GM19324 (cell line): ENCODE data around the gene GPR132.

Source experiments
- ATAC-seq: cut with Tn5 transposase; IDR thresholded peaks from one replicate; pipeline ENCODE4 v1.9.1; 2021; ENCODE audit warnings: mild to moderate bottlenecking, moderate library complexity; ENCODE audit not compliant: unreplicated experiment, low FRiP score

The GPR132 gene

DNA sequence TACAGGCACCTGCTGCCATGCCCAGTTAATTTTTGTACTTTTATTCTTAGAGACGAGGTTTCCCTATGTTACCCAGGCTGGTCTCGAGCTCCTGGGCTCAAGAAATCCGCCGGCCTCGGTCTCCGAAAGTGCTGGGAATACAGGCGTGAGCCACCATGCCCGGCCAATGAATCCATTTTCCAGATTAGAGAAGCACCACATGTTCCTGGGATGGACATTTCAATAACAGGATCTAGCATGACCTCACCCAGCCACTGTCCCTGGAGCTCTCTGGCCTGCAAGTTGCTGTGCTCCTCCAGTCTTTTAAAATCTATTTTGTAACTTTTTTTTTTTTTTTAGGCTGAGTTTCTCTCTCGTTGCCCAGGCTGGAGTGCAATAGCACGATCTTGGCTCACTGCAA lies 2.2 kb downstream of the GPR132 start:
- ATAC-seq, result no peak

DNA sequence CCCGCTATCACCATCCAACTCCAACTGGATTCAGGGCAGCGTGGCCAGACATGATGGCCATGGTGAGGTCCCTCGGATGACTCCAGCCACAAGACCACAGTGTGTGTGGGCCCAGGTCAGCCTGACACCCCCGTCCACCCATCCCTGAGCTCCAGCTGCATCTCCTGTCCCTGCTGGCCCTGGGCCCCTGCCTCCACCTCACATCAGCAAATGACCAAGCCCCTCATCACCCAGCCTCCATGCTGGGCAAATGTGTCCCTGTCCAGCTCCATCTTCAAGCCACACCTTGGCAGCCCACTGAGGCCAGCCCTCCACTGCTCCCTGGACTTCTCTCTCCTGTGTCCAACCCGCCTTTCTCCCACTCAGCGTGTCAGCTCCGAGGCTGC lies 3.2 kb downstream of the GPR132 start:
- ATAC-seq, result no peak

DNA sequence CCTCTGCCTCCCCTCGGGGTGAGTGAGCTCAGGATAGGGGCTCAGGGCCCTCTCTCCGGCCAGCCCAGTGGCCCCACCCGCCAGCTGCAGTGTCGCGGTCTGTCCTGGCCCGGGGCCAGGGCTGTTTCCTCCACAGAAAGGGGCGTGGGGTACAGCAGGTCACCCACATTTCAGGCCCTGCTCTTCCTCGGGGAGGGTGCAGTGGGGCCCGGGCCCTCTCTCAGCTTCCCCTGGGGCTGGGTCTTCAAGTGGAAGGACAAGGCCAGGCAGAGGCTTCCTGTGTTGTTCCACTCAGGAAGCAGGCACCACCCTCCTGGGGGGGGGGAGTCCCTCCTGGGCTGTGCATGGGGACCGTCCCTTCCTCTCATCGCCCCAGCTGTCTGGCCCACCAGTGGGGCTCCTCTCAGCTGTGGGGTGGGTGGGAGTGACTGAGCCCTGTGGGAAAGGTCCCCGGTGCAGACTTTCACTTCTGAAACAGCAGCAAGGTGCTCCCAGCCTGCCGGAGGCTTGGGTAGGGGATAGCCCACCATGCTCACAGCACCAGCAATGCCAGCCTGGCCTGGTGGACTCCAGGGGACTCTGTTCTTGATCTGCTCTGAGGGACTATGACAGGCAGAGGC lies 3.7 kb downstream of the GPR132 start:
- no peak for ATAC-seq

DNA sequence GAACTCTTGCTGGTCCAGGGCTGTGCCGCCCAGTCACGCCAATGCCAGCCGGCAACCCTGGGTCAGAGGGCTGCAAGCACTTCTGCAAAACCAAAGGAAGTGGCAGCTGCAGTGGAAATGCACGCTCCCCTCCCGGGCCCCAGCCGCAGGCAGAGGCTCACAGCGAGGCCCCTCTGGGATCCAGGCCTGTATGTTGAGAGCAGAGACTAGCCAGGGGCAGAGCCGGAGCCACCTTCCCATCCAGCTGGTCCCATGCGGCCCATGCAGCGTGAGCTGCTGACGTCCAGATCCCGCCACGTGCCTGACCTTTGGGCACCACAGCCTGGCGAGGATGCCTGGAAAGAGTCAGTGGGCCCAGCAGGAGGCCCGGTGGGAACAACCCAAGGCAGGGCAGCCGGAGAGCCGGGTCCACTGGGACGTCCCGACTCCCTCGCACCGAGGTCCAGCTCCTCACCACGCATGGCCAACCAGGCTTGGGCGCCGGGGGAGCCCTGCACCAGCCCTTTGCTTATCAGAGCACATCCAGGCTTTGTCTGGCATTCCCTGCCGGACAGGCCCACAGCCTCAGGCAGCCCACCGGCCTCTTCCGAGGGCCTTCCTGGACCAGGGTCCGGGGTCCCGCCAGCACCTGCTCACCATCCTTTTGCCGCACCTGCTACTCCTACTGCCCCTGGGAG lies 4.3 kb downstream of the GPR132 start:
- ATAC-seq, result no peak

DNA sequence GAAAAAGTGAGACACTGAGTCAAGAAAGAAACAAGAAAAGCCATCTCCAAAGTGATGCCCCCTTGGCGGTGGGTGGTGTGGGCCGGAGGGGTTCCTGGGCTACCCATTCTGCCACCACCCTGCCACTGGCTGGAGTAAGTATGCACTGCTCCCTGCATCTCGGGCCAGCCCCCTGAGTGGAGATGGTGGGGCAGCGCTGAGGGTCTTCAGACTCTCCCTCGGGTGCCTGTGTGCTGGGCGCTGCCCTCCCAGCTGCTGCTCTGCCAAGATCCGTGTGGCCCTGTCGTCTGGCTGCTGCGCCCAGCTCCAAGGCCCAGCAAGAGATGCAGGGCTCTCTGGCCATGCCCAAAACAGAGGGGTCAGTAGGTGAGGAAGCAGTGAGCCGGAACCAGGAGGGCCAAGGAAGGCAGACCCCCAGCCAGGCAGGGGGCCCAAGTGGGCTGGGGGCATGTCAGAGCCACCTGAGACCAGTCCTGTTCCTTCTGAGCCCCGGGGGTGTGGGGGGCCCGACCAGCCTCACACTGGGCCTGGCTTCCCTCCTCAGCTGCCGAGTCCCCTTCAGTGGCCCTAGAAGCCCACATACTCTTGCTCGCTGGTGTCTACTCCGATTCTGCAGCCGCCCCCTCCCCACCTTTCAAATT lies 5.2 kb downstream of the GPR132 start:
- no peak for ATAC-seq

DNA sequence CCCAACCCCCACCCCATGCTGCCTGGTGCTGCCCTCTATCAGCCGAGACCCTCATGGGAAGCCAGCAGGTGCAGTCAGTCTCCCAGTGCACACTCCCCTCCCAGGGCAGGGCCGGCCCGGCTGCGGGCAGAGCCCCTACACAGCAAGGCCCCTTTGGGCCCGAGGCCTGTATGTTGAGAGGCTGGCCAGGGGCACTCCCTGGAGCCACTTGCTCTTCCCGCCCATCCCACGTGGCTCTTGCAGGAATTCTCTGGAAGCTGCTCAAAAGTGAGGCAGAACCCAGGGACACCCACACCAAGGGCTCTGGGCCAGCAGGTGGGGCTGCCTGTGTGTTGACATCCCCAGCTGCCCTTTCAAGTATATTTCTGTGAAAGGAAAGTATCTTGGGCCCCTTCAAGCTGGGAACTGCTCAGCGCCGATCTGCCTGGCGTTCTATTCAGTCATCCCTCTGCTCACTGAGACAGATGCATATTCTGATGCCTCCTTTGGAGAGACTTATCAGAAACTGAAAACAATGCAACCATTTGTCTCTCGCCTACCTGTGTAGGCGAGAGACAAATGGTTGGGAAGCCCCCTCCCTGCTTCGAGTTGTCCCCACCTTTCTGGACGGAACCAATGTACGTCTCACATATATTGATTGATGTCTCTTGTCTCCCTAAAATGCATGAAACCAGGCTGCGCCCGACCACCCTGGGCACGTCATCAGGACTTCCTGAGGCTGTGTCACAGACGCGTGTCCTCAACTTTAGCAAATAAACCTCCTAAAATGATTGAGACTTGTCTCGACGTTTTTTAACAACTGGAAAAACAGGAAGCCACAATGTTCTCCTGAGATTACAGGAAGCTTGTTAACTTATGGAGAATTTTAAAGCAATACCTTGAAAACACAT lies 6.0 kb downstream of the GPR132 start:
- ATAC-seq, result no peak

DNA sequence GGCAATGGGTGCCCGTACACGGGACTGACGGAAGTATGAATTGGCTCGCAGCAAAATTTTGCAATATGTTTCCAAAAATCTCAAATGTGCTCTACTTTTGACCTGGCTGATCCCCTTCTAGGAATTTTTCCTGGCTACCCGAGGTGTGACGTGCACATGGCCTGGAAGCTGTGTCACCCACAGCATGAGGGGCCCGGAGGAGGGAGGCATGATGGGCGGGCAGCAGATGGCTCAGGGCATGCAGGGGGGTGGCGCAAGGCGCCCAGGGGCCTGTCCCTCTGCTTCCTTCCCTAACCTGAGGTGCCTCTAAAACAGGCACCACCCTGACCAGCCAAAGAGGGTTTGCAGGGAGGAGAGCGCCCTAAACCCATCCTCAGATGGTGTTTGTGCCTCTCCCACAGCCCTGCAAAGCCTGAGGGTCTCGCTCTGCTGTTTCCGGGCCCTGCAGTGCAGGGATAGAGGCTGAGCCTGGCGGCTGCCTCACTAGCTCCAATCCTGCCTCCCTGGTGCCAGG lies 6.7 kb downstream of the GPR132 start:
- ATAC-seq, result no peak

DNA sequence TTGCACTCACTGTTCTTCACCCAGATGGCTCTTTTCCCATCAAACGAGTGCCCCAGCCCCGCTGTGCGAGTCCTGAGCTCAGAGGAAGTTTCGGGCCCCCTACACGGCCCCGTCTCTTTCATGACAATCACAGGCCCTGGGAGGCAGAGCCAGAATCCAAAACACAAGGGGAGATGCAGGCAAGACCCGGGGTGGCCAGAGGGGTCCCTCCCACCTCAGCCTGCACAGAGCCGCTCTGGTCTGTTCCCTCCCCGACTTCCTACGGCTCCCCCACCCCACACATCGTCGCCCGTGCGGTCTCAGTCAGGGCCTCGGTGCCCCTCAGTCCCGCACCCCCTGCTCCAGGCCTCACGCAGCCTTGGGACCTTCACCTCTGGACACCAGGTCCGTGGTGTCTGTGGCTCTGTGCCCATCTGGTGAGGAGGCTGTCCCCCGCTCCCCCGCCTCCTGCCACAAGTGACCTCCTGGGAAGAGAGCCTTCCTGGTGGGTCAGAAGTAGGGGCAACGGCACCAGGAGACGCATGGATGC lies 8.9 kb downstream of the GPR132 start:
- no peak for ATAC-seq

DNA sequence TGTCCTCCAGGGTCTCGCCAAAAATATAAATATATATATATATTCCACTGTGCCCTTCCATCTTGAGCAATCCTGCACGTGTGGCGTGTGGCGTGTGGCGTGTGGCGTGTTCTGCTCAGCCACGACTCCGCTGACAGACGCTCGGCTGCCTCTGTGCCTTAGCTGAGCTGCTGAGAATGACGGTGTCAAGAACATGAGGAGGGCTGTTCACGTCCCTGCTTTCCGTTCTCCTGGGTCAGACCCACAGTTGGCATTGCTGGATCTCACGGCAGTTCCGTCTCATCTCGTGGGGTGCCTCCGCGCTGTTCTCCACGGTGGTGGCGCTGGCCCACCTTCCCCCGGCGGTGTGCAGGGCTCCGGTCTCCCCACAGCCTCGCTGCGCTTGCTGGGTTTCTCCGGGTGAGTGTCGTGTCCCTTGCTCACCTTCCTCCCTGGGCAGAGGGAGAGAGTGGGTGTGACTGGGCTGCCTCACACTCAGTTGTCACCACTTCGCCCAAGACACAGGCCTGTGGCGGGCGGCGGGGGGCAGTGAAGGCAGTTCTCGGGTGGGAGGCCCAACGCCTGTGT lies 9.4 kb downstream of the GPR132 start:
- no peak for ATAC-seq

DNA sequence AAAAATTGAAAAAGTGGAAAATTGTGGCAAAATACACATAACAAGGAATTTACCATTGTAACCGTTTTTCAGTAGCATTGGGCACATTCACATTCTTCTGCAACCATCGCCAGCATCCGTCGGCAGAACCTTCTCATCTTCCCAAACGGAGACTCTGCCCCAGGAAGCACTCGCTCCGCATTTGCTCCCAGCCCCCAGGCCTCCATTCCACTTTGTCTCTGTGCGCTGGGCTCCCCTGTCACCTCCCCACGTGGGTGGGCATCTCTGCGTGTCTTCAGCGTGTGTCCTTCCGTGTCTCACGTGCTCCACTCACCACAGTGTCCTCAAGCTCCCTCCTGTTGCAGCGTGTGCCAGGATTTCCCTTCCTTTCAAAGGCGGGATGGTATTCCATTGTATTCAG lies 9.9 kb downstream of the GPR132 start:
- ATAC-seq, result no peak

DNA sequence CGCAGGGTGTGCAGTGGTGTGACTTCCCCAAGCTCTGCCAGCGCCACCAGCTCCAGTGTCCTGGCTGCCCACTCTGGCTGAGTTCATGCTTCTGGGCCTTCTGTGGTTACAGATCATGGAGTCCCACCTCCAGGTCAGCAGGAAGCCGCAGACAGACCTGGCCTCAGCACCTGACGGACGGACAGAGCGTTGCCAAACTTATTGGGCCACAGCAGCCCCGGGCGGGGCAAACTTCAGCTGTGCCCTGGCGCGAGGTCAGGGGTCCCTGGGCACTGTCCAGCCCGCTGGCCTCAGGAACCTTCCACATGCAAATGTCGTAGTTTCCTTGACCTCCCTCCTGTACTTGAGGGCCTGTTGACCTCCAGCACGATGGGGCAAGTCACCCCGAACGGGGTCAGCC lies 11.2 kb downstream of the GPR132 start:
- ATAC-seq, result no peak

DNA sequence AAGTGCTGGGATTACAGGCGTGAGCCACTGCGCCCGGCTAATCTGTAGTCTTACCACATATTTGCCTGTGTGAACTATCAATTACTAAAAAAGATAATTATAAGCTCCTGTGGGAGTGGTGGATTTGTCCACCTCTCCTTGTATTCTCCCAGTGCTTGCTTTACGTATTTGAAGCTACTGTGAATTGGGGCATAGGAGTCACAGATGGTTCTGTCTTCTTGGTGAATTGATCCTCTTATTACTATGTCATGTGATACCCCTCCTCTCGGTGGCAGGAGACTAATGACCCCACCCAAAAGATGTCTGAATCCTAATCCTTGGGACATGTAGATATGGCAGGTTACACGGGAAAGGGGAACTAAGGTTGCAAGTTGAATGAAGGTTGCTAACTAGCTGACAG lies 11.8 kb downstream of the GPR132 start:
- no peak for ATAC-seq

DNA sequence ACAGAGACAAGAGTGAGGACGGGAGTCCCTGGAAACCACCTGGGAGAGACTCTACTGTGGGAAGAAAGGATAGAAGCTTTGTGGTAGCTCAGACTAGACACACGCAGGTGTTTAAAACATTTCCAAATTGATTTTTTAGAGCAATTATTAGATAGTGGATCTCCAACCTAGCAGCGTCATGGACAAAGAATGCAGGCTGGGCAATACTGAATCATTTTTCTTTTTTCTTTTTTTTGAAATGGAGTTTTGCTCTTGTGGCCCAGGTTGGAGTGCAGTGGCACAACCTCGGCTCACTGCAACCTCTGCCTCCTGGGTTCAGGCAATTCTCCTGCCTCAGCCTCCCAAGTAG lies 13.1 kb downstream of the GPR132 start:
- no peak for ATAC-seq

DNA sequence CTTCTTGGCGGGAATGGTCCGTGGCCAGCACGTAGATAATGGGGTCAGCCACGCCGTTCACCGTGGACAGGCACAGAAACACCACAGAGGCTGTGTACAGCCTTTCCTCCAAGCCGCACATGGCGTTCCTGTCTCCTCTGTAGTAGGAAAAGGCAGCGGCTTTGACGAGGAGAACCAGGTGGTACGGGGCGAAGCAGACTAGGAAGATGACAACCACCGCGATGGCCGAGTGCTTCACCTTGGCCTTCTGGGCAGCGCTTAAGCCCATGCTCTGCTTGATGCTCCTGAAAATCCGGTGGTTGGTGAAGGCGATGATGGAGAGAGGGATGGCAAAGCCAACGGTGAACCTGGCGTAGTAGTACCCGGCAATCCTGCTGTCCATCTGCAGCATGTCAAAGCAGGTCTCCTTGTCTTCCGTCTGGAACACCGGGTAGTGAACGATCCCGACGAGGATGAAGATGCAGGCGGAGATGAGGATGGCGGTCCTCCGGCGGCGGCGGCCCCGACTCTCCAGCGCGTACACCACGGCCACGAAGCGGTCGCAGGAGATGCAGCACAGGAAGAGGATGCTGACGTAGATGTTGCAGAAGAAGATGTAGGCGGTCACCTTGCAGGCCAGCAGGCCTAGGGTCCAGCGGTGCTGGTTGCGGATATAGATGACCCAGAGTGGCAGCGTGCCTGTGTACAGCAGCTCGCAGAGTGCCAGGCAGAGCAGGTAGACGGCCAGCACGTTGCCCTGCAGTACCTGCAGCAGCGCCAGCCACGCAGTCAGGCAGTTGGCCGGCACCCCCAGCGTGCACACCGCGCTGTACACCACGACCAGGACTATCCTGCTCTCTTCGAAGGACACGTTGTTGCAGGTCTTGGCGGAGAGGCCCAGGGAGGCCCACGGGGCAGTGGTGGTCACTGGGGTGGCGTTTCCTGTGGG lies 13.8 kb downstream of the GPR132 start:
- ATAC-seq, result no peak

DNA sequence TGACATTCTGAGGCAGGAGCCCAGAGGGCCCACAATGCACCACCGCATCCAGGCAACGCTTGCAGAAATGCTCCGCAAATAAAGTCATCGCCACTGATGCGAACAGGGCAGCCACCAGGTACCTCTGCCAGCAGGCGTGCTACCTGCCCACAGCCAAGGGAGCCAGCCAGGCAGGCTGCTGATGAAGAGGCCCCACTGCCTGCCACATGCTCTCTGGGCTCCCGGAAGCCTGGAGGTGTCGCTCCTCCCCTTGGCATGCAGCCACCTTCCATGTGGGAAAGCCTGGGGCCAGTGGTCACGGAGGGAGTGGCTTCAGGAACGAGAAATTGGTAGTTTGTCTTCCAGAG lies 14.7 kb downstream of the GPR132 start:
- ATAC-seq, result no peak

DNA sequence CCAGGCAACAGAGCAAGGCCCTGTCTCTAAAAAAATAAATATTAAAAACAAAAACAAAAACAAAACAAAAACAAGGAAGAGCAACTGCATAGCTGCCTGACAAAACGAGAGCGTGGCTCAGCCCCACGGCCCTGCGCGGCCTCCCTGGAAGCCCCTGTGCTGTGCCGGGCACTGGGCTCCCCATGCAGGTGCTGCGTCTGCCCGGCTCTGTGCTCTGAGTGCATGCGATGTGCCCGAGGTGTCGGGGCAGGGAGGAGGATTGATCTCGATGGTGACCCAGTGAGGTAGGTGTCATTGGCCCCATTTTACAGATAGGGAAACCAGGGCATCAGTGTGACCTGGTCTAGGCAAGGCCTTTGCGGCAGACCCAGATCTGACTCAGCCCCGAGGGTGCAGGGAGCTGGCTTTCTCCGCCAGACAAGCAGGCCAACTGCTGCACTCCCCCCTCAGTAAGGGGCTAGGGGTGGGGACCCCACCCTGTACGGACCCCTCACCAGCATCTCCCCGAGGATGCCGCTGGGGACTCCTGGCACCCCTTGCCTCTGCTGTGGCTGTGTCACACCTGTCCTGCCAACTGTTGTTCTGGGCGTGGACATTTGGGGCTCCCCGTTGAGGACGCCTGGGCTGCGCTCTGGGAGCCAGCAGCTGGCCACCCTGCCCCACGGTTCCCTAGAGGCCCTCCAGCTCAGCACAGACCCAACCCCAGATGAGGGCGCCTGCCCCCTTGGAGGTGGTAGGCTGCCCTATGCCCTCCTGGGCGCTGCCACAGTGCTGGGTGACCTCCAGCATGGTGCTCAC lies 15.3 kb downstream of the GPR132 start:
- ATAC-seq, result no peak

DNA sequence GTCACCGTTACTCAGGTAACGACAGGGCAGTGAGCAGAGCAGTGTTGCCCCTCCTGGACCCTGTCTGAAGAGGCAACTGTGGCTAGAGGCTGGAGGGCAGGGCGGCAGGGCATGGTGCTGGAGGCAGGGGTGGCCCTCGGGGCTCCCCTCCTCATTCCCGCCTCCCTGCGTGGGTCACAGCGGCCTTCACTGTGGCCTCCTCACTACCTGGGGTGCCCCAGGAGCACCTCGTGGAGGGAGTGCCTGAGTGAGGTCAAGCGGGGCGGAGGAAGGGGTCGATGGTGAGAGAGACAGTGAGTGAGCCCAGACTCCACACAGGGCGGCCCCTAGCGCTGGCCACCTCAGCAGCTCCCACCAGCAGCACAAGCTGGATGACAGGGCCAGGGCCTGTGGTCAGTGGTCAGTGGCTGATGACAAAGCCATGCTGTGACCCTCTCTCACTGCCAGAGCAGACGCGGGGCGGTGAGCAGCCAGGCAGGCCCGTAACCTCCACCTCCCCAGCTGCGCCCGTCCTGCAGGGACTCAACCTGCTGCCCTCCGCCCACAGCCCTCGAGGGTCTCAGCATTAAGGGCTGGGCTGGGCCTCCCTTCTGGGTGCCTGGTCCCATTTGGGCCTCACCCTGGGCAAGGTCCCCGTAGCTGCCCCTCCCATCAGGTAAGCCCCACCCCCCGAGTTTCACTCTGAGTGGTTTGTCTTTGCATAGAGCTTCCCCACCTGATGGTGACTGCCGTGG lies 17.8 kb downstream of the GPR132 start:
- ATAC-seq, result no peak

DNA sequence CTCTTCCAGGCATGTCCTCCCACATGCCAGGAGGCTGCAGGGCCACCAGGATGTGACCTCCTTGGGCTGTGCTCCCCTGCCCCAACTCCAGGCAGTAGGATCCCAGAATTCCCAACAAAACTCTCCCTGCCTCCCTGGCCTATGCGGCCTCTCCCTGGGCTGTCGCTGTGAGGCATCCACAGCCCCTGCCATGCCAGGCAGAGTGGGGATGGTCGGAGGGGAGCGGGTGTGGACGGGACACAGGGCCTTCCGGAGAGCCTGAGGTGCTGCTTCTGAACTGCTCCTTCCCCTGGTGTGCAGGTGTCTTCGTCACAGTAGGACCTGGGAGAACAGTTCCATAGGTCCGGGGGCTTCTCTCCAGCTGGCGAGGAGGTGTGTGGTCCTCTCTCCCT lies 18.3 kb downstream of the GPR132 start:
- no peak for ATAC-seq
